Cerebellar cortex (tissue), 1 donor: ENCODE results near the gene CWC27.
"Not testable (repeated sequence)": the region's sequence is repeated elsewhere in the genome, so short reads cannot be mapped to it uniquely, and the experiment has no call there.

Experiments
- DNase-seq: peaks from one replicate; pipeline ENCODE4 v3.0.0-alpha.2; 2015; ENCODE audit warnings: low spot score

Gene CWC27

GRCh38 chr5:64838803-64839202 lies 70.1 kb downstream of the CWC27 start:
- no peak for DNase-seq

GRCh38 chr5:64839936-64840335 lies 71.2 kb downstream of the CWC27 start:
- no peak for DNase-seq

GRCh38 chr5:64840958-64841357 lies 72.2 kb downstream of the CWC27 start:
- no peak for DNase-seq

- DNase-seq: no peak
These were observed 85.0 kb downstream of the CWC27 start for GRCh38 chr5:64853777-64854176.

- no peak for DNase-seq
These were observed 86.1 kb downstream of the CWC27 start for GRCh38 chr5:64854855-64855254.

- DNase-seq: no peak
These were observed 91.2 kb downstream of the CWC27 start for GRCh38 chr5:64859881-64860280.

GRCh38 chr5:64861281-64861680 lies 92.6 kb downstream of the CWC27 start:
- no peak for DNase-seq

- no peak for DNase-seq
These were observed 95.4 kb downstream of the CWC27 start for GRCh38 chr5:64864171-64864570.

GRCh38 chr5:64865662-64866061 lies 96.9 kb downstream of the CWC27 start:
- DNase-seq: no peak

- DNase-seq: no peak
These were observed 100.7 kb downstream of the CWC27 start for GRCh38 chr5:64869419-64869818.

GRCh38 chr5:64872044-64872443 lies 103.3 kb downstream of the CWC27 start:
- DNase-seq: no peak

- no peak for DNase-seq
These were observed 104.7 kb downstream of the CWC27 start for GRCh38 chr5:64873441-64873840.

GRCh38 chr5:64874753-64875152 lies 106.0 kb downstream of the CWC27 start:
- no peak for DNase-seq

- DNase-seq: no peak
These were observed 107.5 kb downstream of the CWC27 start for GRCh38 chr5:64876203-64876602.

GRCh38 chr5:64880821-64881220 lies 112.1 kb downstream of the CWC27 start:
- no peak for DNase-seq

- DNase-seq: no peak
These were observed 115.2 kb downstream of the CWC27 start for GRCh38 chr5:64883912-64884311.

- DNase-seq: no peak
These were observed 115.8 kb downstream of the CWC27 start for GRCh38 chr5:64884541-64884940.

GRCh38 chr5:64887910-64888309 lies 119.2 kb downstream of the CWC27 start:
- no peak for DNase-seq

GRCh38 chr5:64895748-64896147 lies 127.0 kb downstream of the CWC27 start:
- DNase-seq: no peak

- DNase-seq: no peak
These were observed 131.1 kb downstream of the CWC27 start for GRCh38 chr5:64899838-64900237.

GRCh38 chr5:64900618-64901017 lies 131.9 kb downstream of the CWC27 start:
- no peak for DNase-seq

GRCh38 chr5:64907399-64907798 lies 138.7 kb downstream of the CWC27 start:
- not testable (repeated sequence) for DNase-seq

- DNase-seq: no peak
These were observed 145.7 kb downstream of the CWC27 start for GRCh38 chr5:64914396-64914795.

- DNase-seq: no peak
These were observed 149.4 kb downstream of the CWC27 start for GRCh38 chr5:64918083-64918482.

GRCh38 chr5:64921386-64921785 lies 152.7 kb downstream of the CWC27 start:
- DNase-seq: no peak
